Right renal pelvis (tissue), 4 donors: ENCODE results near the gene NAV3. TPM values are rescaled to one million over a fixed set of nuclear protein-coding genes. Genes with fewer than 3 reads are reported as not detected.
"Not testable (repeated sequence)": the region's sequence is repeated elsewhere in the genome, so short reads cannot be mapped to it uniquely, and the experiment has no call there.

Experiments
- DNase-seq, 4 donors: peaks; one replicate each; pipeline ENCODE4 v3.0.0-alpha.2; 2013; ENCODE audit warnings: low read depth in 4 of 4, low spot score in 3 of 4, missing footprints in 1 of 4
- polyA plus RNA-seq, 4 donors: library from polyadenylated mRNA; unstranded; fragments of 120-200 nt; gene quantifications; one replicate each; pipeline ENCODE4 v1.2.1, GENCODE V29; 2013; ENCODE audit not compliant: insufficient read length in 4 of 4

NAV3 gene
- polyA plus RNA-seq, 4 donors, result 9.1 to 11.3 (median 10.3) TPM

GRCh38 chr12:78101113-78101876, 270.6 kb downstream of the NAV3 start:
- DNase-seq, result no peak

- no peak for DNase-seq
Measured at GRCh38 chr12:78101946-78102635, 271.4 kb downstream of the NAV3 start.

- not testable (repeated sequence) for DNase-seq
Measured at GRCh38 chr12:78102801-78103200, 272.1 kb downstream of the NAV3 start.

- DNase-seq, result no peak
Measured at GRCh38 chr12:78115889-78116288, 285.2 kb downstream of the NAV3 start.

- no peak for DNase-seq
Measured at GRCh38 chr12:78118036-78118435, 287.3 kb downstream of the NAV3 start.

- DNase-seq, result no peak
Measured at GRCh38 chr12:78118486-78118885, 287.8 kb downstream of the NAV3 start.

GRCh38 chr12:78119351-78119918, 288.7 kb downstream of the NAV3 start:
- no peak for DNase-seq

- DNase-seq, result no peak
Measured at GRCh38 chr12:78120306-78120705, 289.6 kb downstream of the NAV3 start.

- DNase-seq, result no peak
Measured at GRCh38 chr12:78120866-78121560, 290.3 kb downstream of the NAV3 start.

- no peak for DNase-seq
Measured at GRCh38 chr12:78121969-78122610, 291.4 kb downstream of the NAV3 start.

GRCh38 chr12:78128211-78128610, 297.5 kb downstream of the NAV3 start:
- DNase-seq, result no peak

GRCh38 chr12:78143717-78144116, 313.0 kb downstream of the NAV3 start:
- DNase-seq, result no peak

GRCh38 chr12:78145398-78145797, 314.7 kb downstream of the NAV3 start:
- DNase-seq, result peak in 1 of 4 donors; percentile 9

- DNase-seq, result peak in 1 of 4 donors; percentile 7
Measured at GRCh38 chr12:78146365-78146772, 315.7 kb downstream of the NAV3 start.

GRCh38 chr12:78149459-78149858, 318.8 kb downstream of the NAV3 start:
- DNase-seq, result no peak

GRCh38 chr12:78155546-78155945, 324.9 kb downstream of the NAV3 start:
- no peak for DNase-seq

GRCh38 chr12:78156751-78157150, 326.1 kb downstream of the NAV3 start:
- DNase-seq, result no peak

- no peak for DNase-seq
Measured at GRCh38 chr12:78157199-78157598, 326.5 kb downstream of the NAV3 start.

GRCh38 chr12:78164154-78164553, 333.5 kb downstream of the NAV3 start:
- DNase-seq, result no peak

- DNase-seq, result no peak
Measured at GRCh38 chr12:78167510-78167909, 336.8 kb downstream of the NAV3 start.

GRCh38 chr12:78171061-78171460, 340.4 kb downstream of the NAV3 start:
- DNase-seq, result peak in 1 of 4 donors; percentile 8
